C4-2B (cell line): ENCODE results near the gene LSAMP.

ENCODE experiments used
- ZFX ChIP-seq: fragments of 450-650 bp; IDR thresholded peaks from 2 replicates; pipeline ENCODE4 v1.6.1; 2017
- TF ChIP-seq, protein P1 (sequence below): fragments of 450-650 bp; conservative IDR thresholded peaks from 2 replicates; pipeline ENCODE4 v1.5.1; 2017; ENCODE audit warnings: mild to moderate bottlenecking

- TF ChIP-seq, protein P1, sequence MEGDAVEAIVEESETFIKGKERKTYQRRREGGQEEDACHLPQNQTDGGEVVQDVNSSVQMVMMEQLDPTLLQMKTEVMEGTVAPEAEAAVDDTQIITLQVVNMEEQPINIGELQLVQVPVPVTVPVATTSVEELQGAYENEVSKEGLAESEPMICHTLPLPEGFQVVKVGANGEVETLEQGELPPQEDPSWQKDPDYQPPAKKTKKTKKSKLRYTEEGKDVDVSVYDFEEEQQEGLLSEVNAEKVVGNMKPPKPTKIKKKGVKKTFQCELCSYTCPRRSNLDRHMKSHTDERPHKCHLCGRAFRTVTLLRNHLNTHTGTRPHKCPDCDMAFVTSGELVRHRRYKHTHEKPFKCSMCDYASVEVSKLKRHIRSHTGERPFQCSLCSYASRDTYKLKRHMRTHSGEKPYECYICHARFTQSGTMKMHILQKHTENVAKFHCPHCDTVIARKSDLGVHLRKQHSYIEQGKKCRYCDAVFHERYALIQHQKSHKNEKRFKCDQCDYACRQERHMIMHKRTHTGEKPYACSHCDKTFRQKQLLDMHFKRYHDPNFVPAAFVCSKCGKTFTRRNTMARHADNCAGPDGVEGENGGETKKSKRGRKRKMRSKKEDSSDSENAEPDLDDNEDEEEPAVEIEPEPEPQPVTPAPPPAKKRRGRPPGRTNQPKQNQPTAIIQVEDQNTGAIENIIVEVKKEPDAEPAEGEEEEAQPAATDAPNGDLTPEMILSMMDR = no peak
- no peak for TF ChIP-seq ZFX
These were observed 392.3 kb downstream of the LSAMP start for GRCh38 chr3:116053017-116053416.
